Prostate gland (tissue), 2 donors: ENCODE results near the gene PLXDC2.

ENCODE experiments used
- CTCF ChIP-seq, 4 experiments: fragments of 200-600 bp in 2 of 4; fragments of 450-650 bp in 2 of 4; sonication (generic) in 2 of 4; IDR thresholded peaks; 1 replicate in 3 of 4; 2 replicates in 1 of 4; pipeline ENCODE4 v1.5.1; 2016 to 2019; ENCODE audit warnings: antibody characterized with exemption in 4 of 4, mild to moderate bottlenecking in 2 of 4, moderate library complexity in 2 of 4
- POLR2A ChIP-seq: fragments of 450-650 bp; IDR thresholded peaks from one replicate; pipeline ENCODE4 v1.6.1; 2016; ENCODE audit warnings: antibody characterized with exemption, mild to moderate bottlenecking

GRCh38 chr10:20247454-20247853, 431.2 kb downstream of the PLXDC2 start:
- no peak for TF ChIP-seq CTCF (IDR thresholded peaks at IDR 0.05)
- TF ChIP-seq POLR2A, result no peak
